ENCODE measurements around the gene CACNG6.

The CACNG6 gene

GRCh38 chr19:54021932-54022331, 30.5 kb downstream of the CACNG6 start:
- no peak for ATAC-seq
- TF ChIP-seq CREB5 (CRISPR knock-in tag; IDR thresholded peaks at IDR 0.05; ENCODE audit: low read depth) (no peak), PPARA (CRISPR knock-in tag; IDR thresholded peaks at IDR 0.05; ENCODE audit: borderline replicate concordance) (no peak), ZFP30 (CRISPR knock-in tag; IDR thresholded peaks at IDR 0.05) (no peak), PATZ1 (CRISPR knock-in tag; IDR thresholded peaks at IDR 0.05; ENCODE audit: borderline replicate concordance) (no peak)

- ATAC-seq = no peak
- TF ChIP-seq SNAI2 (CRISPR knock-in tag; IDR thresholded peaks at IDR 0.05) (no peak), TOX (CRISPR knock-in tag; IDR thresholded peaks at IDR 0.05; ENCODE audit: borderline replicate concordance) (no peak), ZNF565 (CRISPR knock-in tag; conservative IDR thresholded peaks at IDR 0.05; ENCODE audit: low read depth) (no peak), POU6F1 (CRISPR knock-in tag; IDR thresholded peaks at IDR 0.05; ENCODE audit: borderline replicate concordance, low read depth) (no peak), OSR1 (CRISPR knock-in tag; IDR thresholded peaks at IDR 0.05) (no peak), ISL1 (CRISPR knock-in tag; IDR thresholded peaks at IDR 0.05) (no peak), ZNF8 (CRISPR knock-in tag; IDR thresholded peaks at IDR 0.05) (no peak)
Observed at GRCh38 chr19:54023191-54023590, 31.8 kb downstream of the CACNG6 start.

GRCh38 chr19:54024660-54025059, 33.2 kb downstream of the CACNG6 start:
- ATAC-seq = no peak
- TF ChIP-seq GLIS3 (CRISPR knock-in tag; IDR thresholded peaks at IDR 0.05) (no peak), ZNF565 (CRISPR knock-in tag; conservative IDR thresholded peaks at IDR 0.05; ENCODE audit: low read depth) (0 out of 2 replicates have a peak, but pooled peaks have one; percentile 32)

- ATAC-seq = no peak
- no peak for TF ChIP-seq ZNF70 (CRISPR knock-in tag; IDR thresholded peaks at IDR 0.05)
- no peak for TF ChIP-seq CSRNP3 (CRISPR knock-in tag; IDR thresholded peaks at IDR 0.05)
- TF ChIP-seq CREB5 (CRISPR knock-in tag; IDR thresholded peaks at IDR 0.05; ENCODE audit: low read depth) = no peak
- no peak for TF ChIP-seq GLIS3 (CRISPR knock-in tag; IDR thresholded peaks at IDR 0.05)
- no peak for TF ChIP-seq TCF4 (CRISPR knock-in tag; IDR thresholded peaks at IDR 0.05; ENCODE audit: borderline replicate concordance)
- TF ChIP-seq ISL1 (CRISPR knock-in tag; IDR thresholded peaks at IDR 0.05) = no peak
- TF ChIP-seq ZNF565 (CRISPR knock-in tag; conservative IDR thresholded peaks at IDR 0.05; ENCODE audit: low read depth) = no peak
- no peak for TF ChIP-seq ARNTL (CRISPR knock-in tag; IDR thresholded peaks at IDR 0.05; ENCODE audit: borderline replicate concordance, low read depth)
- TF ChIP-seq ZC3H10 (CRISPR knock-in tag; IDR thresholded peaks at IDR 0.05) = no peak
- TF ChIP-seq SNAI2 (CRISPR knock-in tag; IDR thresholded peaks at IDR 0.05) = no peak
Observed at GRCh38 chr19:54026656-54027055, 35.2 kb downstream of the CACNG6 start.

- ATAC-seq = no peak
- TF ChIP-seq SNAI2 (CRISPR knock-in tag; IDR thresholded peaks at IDR 0.05) = no peak
- TF ChIP-seq TSHZ2 (CRISPR knock-in tag; IDR thresholded peaks at IDR 0.05) = no peak
- no peak for TF ChIP-seq CSDC2 (CRISPR knock-in tag; IDR thresholded peaks at IDR 0.05)
- TF ChIP-seq ZFP30 (CRISPR knock-in tag; IDR thresholded peaks at IDR 0.05) = no peak
- TF ChIP-seq ZNF70 (CRISPR knock-in tag; IDR thresholded peaks at IDR 0.05) = no peak
- TF ChIP-seq CREB5 (CRISPR knock-in tag; IDR thresholded peaks at IDR 0.05; ENCODE audit: low read depth) = no peak
- TF ChIP-seq ISL1 (CRISPR knock-in tag; IDR thresholded peaks at IDR 0.05) = no peak
- TF ChIP-seq BACH2 (CRISPR knock-in tag; IDR thresholded peaks at IDR 0.05; ENCODE audit: borderline replicate concordance) = no peak
- no peak for TF ChIP-seq ESRRG (CRISPR knock-in tag; IDR thresholded peaks at IDR 0.05)
- TF ChIP-seq RARB (CRISPR knock-in tag; IDR thresholded peaks at IDR 0.05) = no peak
Observed at GRCh38 chr19:54029301-54029700, 37.9 kb downstream of the CACNG6 start.

All from SK-N-SH treated with all-trans-retinoic acid at 6 μM for 48 hours (cell line).